Measurements from ENCODE around the gene GPR142. TPM values are rescaled to one million over a fixed set of nuclear protein-coding genes. Genes with fewer than 3 reads are reported as not detected.

Gene GPR142
- total RNA-seq, 1 experiment from 2014 or later = not detected

DNA sequence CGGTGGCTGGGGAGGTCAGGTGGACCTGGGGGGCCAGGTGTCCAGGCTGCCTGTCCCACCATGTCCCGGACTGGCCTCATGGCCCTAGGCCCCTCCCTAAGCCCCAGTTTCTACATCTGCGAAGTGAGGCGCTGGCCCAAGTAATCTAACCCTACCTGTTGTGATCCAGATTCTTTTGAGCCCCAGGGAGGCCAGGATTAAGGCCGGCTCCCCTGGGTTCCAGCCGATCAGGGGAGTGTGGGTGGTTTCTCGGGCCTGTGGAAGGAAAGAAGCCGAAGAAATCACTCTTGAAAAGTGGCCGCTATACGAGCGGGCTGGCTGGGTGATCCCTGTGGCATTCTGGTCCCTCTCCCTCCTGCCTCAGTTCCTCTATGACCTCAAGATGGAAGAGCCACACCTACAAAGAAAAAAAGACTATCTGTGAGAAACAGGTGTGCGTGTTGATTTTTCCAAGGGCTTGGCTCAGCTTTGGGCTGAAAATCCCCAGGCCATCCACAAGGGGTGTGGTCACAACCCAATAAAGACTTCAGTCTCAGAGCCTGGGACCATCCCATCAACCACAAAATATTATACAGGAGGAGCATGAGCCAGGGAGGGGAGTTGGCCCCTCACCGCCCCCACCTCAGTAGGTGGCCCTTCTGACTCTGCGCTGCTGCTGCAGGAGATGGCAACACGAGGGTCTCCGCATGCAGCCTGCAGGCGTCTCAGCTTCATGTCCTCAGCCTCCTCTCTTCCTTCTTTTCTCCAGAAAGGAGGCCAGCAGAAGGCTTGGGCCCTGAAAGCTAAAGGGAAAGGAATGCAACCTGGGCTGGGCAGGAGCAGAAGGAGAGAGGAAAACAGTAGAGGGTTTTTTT is 20.3 kb downstream of the GPR142 start:
- POLR2A ChIA-PET = interaction anchor here (1.0 kb wide), 1 partner anchor 31 kb away, joined by 3 read pairs; no protein-coding TSS in a partner anchor
- Mint-ChIP-seq H3K27me3 (ENCODE audit: insufficient read depth, unreplicated experiment) (peaks cover 21% of the 10 kb centered on the region), H3K4me1 (ENCODE audit: insufficient read depth, unreplicated experiment) (no peaks in the 10 kb centered on the region), H3K4me3 (ENCODE audit: unreplicated experiment) (no peak overlapping the region), H3K27ac (ENCODE audit: low read depth, unreplicated experiment) (no peak overlapping the region), H3K36me3 (ENCODE audit: insufficient read depth, unreplicated experiment) (no peaks in the 10 kb centered on the region), H3K9me3 (ENCODE audit: unreplicated experiment) (no peaks in the 10 kb centered on the region)
- no peak for DNase-seq (ENCODE audit: unreplicated experiment)
- intact Hi-C loops (cut with micrococcal nuclease) = no loop called here
- CTCF ChIA-PET = interaction anchor here (0.6 to 0.8 kb wide), 2 partner anchors 17 to 249 kb away, joined by 3 read pairs; no protein-coding TSS in a partner anchor
- TF ChIP-seq, protein P1, sequence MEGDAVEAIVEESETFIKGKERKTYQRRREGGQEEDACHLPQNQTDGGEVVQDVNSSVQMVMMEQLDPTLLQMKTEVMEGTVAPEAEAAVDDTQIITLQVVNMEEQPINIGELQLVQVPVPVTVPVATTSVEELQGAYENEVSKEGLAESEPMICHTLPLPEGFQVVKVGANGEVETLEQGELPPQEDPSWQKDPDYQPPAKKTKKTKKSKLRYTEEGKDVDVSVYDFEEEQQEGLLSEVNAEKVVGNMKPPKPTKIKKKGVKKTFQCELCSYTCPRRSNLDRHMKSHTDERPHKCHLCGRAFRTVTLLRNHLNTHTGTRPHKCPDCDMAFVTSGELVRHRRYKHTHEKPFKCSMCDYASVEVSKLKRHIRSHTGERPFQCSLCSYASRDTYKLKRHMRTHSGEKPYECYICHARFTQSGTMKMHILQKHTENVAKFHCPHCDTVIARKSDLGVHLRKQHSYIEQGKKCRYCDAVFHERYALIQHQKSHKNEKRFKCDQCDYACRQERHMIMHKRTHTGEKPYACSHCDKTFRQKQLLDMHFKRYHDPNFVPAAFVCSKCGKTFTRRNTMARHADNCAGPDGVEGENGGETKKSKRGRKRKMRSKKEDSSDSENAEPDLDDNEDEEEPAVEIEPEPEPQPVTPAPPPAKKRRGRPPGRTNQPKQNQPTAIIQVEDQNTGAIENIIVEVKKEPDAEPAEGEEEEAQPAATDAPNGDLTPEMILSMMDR (IDR thresholded peaks at IDR 0.05; ENCODE audit: unreplicated experiment) = no peak
- BruUV-seq (replicated peaks) = no TSS peak

DNA sequence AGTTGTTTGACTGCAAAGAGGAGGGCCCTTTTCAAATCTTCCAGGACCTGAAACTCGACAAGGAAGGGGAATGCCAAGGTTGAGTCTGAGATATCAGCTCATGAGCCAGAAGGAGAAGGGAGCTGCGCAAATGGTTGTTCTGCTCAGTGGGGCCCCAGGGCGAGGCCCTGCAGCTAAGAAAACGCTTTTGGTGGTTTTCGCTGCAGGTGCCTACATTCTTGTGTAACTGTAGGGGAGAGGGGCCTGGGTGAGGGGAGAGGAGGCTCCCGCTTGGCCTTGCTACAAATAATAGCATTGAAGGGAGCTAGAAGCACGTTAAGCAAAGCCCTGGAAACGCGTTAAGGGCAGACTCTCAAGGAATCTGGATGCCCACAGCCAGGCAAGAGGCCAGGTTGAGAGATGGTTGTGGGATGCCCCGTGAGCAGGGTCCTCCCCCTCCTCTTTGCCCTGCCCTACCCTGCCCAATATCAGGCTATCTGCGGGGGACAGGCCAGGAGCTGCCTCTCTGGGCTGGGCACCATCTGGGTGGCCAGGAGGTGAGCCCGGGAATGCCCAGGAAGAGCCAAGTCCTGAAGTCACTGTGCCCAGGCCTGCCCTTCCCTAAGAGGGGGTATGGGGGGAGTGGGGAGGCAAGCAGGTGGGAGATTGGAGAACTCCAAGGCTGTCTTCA is 21.9 kb downstream of the GPR142 start:
- intact Hi-C loops (cut with micrococcal nuclease) = no loop called here
- no peak for DNase-seq (ENCODE audit: unreplicated experiment)
- TF ChIP-seq, protein P1 (IDR thresholded peaks at IDR 0.05; ENCODE audit: unreplicated experiment) = no peak
- no peak overlapping the region for H3K27ac Mint-ChIP-seq (ENCODE audit: low read depth, unreplicated experiment)
- H3K4me1 Mint-ChIP-seq (ENCODE audit: insufficient read depth, unreplicated experiment) = peaks cover 6% of the 10 kb centered on the region
- H3K36me3 Mint-ChIP-seq (ENCODE audit: insufficient read depth, unreplicated experiment) = no peaks in the 10 kb centered on the region
- POLR2A ChIA-PET = interaction anchor here (0.6 kb wide), 1 partner anchor 65 kb away, joined by 3 read pairs; no protein-coding TSS in a partner anchor
- BruUV-seq (replicated peaks) = no TSS peak
- CTCF ChIA-PET = interaction anchor here (1.0 kb wide), 1 partner anchor 105 kb away, joined by 5 read pairs; no protein-coding TSS in a partner anchor
- H3K4me3 Mint-ChIP-seq (ENCODE audit: unreplicated experiment) = no peak overlapping the region
- peaks cover 21% of the 10 kb centered on the region for H3K27me3 Mint-ChIP-seq (ENCODE audit: insufficient read depth, unreplicated experiment)
- no peaks in the 10 kb centered on the region for H3K9me3 Mint-ChIP-seq (ENCODE audit: unreplicated experiment)

DNA sequence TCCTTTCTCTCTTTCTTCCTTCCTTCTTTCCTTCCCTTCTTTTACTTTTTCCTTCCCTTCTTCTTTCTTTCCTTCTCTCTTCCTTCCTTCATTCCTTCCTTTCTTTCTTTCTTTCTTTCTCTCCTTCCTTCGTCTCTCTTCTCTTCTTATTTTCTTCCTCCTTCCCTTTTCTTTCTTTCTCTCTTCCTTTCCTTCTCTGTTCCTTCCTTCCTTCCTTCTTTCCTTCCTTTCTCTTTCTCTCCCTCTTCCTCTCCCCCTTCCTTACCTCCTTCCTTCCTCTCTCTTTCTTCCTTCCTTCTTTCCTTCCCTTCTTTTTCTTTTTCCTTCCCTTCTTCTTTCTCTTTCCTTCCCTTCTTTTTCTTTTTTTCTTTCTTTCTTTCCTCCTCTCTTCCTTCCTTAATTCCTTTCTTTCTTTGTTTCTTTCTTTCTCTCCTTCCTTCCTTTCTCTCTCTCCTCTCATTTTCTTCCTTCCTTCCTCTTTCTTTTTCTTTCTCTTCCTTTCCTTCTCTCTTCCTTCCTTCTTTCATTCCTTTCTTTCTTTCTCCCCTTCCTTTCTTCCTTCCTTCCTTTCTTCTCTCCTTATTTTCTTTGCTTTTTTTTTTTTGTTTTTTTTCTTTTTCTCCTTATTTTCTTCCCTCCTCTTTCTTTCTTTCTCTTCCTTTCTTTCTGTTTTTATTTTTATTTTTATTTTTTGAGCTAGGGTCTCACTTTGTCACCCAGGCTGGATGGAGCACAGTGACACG is 22.8 kb downstream of the GPR142 start:
- DNase-seq (ENCODE audit: unreplicated experiment) = no peak
- BruUV-seq (replicated peaks) = no TSS peak
- intact Hi-C loops (cut with micrococcal nuclease) = no loop called here
- peaks cover 21% of the 10 kb centered on the region for H3K27me3 Mint-ChIP-seq (ENCODE audit: insufficient read depth, unreplicated experiment)
- CTCF ChIA-PET = interaction anchor here (0.9 kb wide), 1 partner anchor 11 kb away, joined by 4 read pairs; no protein-coding TSS in a partner anchor
- POLR2A ChIA-PET = no interaction called here
- no peaks in the 10 kb centered on the region for H3K9me3 Mint-ChIP-seq (ENCODE audit: unreplicated experiment)
- no peak overlapping the region for H3K27ac Mint-ChIP-seq (ENCODE audit: low read depth, unreplicated experiment)
- no peaks in the 10 kb centered on the region for H3K36me3 Mint-ChIP-seq (ENCODE audit: insufficient read depth, unreplicated experiment)
- TF ChIP-seq, protein P1 (IDR thresholded peaks at IDR 0.05; ENCODE audit: unreplicated experiment) = no peak
- peaks cover 6% of the 10 kb centered on the region for H3K4me1 Mint-ChIP-seq (ENCODE audit: insufficient read depth, unreplicated experiment)
- H3K4me3 Mint-ChIP-seq (ENCODE audit: unreplicated experiment) = no peak overlapping the region

Measured in MCF 10A (cell line).